Hematopoietic multipotent progenitor cell treated with erythropoietin and hydrocortisone succinate and interleukin-3 and kit ligand, for 6 days (in vitro differentiated cells): ENCODE measurements around the gene IL22RA2.

Experiments used
- DNase-seq: peaks from one replicate; pipeline ENCODE4 v3.0.0-alpha.2; 2015

Gene IL22RA2

DNA sequence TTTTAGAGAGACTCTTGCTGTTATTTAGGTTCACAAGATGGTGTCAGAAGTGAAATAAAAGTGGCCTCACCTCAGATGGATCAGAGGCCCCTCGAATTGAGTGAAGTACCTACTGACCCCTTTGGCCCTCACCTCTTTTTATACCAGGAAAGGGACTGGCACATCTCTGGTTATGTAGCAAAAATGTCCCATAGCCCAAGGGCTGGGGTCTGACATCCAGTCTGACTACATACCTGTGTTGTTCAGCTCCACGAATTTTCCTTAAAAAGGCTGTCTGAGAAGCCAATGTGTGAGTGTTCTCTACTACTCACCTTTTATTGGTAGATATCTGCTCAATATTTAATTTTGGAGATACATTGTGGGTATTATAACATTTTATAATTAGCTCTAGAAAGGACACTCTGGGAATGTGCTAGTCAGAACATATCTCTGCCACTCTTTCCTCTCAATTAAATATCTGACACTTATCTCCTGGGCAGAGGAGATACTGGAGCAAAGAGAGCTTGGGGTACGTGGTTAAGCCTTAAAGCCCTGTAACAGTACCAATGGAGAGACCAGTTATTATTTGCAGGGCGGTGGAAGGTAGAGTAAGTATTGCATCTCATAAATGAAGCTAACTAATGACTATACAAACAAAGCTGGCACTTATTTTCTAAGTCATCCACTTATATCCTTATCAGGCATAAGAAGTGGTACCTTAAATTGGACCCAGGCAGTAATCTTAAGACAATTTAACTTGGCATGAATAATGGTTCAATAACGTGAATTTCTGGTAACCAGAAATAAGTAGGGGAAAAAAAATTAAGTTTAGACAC lies 20.0 kb upstream of the IL22RA2 start:
- no peak for DNase-seq

DNA sequence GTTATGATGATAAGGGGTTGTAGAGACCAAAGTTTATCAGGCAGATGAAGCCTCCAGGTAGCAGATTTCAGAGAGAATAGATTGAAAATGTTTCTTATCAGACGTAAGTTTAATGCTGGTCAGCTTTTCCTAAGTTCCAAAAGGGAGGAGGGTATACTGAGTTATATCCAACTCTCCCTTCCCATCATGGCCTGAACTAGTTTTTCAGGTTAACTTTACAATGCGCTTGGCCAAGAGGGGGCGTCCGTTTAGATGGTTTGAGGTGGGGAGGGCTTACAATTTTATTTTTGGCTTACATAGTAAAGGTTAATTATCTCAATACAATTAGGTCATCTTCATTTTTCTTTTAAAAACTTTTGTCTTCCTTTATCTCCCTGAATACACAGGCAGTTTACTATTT lies 19.4 kb upstream of the IL22RA2 start:
- DNase-seq, result no peak

DNA sequence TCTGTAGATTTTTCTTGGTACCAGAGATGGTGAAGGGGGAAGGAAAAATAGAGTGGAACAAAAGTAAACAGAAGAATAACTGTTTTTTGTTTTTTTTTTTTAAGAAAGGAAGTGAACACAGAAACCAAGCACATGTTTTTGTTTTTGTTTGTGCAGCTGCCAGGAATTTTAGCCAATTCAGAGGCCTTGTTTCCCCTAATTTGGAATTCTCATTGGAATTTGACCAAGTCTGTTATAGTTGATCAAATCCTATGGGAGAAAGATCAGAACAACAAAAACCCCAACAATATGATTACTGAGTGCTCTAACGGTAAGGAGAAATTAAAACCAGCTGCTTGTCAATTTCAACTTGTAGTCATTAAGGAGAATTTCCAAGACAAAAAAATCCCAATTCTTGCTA lies 18.2 kb upstream of the IL22RA2 start:
- DNase-seq, result no peak

DNA sequence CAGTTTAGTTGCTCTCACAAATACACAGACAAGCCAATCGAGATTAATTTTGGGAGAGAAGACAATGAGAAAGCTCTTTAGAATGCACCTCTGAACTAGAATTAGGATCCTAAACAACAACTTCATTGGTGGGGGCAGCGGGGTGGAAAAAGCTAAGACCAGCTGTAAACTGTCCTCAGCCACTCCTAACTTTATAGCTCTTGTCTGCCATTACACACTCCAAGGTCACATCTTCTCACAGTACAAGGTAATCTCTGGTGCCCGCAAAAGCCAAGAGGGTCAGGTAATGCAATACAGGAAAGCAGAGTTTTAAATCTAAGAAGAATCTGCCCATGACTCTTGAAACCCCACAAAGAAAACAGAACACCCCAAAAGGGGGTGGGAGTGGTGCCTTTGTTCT lies 17.8 kb upstream of the IL22RA2 start:
- no peak for DNase-seq

DNA sequence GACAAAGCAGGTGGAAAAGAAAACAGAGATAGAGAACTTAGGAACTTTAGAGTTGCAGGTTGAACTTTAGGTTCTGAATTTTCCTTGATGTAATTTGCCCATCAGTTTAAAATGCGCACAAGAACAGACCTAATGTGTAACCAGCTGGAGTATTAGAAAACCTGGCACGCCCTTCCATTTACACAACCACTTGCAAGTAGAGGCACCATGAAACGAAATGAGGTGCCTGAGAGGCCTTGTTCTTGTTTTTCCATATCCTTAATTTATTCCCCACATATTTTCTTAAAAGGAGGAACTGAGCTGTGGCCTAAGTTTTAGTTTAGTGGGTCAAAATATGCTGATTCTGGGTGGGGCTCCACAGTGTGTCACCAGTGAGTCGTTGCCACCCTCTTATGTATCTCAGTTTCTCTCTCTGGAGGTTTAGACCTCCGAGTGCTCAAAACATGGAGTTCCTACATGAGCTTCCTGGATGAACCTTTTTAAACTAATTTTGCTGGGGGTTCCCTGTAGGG lies 17.2 kb upstream of the IL22RA2 start:
- no peak for DNase-seq

DNA sequence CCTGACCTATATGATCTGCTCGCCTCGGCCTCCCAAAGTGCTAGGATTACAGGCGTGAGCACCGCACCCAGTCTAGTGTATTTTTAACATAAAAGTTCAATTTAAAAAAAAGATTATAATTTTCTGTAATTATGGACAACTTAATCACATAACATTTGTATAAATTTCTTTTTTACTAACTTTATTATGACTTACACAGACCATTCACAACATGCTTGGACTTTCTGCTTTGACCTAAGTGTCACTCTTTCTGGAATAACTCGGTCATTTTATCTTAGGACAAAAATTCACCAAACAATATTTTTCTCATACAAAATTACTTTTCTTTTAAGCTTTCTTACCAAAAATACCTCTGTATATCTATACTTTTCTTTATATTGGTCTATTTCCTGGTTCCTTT lies 15.4 kb upstream of the IL22RA2 start:
- DNase-seq, result peak; percentile 41

DNA sequence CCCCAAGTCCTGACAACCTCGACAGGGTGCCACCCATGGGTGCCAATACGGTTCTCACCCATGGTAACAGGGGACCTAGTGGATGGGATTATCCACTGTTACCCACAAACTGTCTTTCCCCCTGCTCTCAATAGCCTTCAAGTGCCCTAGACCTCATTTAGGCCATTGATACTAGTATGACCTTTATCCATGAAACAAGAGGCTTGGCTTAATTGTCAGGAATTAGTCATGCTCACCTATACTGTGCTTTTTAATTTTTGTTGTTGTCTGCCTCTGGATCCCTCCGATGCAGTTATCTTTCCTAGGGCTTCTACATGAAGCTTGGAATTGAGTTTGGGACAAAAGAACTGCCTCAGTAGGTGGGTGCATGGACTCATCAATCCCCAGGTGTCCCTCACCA lies 11.8 kb upstream of the IL22RA2 start:
- no peak for DNase-seq

DNA sequence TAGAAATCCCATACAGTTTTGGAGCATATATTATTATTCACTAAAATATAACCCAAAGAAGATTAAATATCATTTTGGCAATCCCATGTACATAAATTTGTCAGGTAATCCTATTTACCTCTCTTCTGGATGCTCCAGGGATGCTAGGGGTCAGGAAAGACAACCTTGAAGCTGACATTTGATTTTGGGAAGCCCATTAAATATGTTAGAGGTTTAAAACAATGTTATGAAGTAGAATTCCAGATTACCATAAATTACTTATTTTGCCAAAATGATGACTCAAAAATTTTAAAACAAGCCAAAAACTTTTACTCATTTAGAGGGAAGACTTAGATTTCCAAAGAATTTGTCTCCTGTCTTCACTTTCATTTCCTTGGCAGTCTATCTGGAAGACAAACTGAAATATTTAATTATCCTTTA lies 9.2 kb upstream of the IL22RA2 start:
- no peak for DNase-seq

DNA sequence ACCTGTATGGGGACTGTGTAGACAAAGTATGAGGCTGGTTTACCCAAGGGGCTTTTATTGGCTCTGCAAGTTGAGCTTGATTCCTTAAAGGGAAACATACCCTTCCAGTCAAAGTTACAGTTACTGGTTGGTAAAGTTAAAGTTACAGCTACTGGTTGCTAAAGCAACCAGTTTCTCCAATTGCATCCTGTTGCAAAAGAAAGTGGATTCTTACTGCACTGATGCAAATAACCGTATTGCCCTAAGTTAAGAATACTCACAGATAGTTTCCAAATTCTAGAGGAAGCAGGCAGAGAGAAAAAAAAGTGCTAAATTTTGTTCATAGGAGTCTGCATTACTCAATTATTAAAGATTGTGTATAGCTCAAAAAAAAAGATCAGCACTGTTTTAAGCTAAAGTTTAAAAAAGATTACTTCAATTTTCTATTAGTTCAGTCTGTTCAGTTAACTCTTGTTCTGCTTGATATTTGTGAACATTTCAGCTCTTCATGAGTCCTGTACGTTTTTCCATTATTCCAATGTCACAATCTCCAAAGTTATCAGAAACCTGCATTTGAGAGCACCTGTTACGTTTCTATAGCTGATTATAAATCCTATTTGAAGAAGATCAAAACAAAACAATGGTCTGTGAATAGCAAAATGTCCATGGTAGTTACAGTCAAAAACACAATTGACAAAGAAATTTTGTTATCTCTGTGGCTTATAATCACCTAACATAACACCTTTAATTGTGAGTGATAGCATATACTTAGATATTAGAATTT lies 8.6 kb upstream of the IL22RA2 start:
- DNase-seq, result no peak

DNA sequence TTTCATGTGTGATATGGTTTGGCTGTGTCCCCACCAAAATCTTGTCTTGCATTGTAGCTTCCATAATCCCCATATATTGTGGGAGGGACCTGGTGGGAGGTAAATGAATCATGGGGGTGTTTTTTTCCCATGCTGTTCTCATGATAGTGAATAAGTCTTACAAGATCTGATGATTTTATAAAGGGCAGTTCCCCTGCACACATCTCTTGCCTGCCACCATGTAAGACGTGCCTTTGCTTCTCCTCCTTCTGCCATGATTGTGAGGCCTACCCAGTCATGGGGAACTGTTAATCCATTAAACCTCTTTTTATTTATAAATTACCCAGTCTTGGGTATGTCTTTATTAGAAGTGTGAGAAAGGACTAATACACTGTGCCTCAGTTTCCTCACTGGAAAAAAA lies 4.2 kb upstream of the IL22RA2 start:
- no peak for DNase-seq

DNA sequence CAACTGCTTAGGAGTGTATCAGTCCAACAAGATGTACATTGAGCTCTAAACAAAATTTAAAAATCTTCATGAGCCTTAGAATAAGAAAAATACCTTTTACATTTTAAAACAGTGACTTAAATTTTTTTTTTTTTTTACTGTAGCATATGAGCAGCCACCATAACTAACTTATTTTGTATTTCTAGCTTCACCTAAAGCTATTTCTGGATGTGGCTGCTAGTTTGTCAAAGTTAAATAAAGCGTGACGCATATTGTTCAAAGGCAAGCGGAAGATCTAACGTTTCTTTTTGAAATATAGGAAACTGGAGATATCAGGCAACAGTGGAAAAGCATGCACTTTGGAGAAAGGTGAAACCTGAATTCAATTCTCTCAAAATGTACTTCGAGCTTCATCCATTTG lies 3.3 kb upstream of the IL22RA2 start:
- no peak for DNase-seq

DNA sequence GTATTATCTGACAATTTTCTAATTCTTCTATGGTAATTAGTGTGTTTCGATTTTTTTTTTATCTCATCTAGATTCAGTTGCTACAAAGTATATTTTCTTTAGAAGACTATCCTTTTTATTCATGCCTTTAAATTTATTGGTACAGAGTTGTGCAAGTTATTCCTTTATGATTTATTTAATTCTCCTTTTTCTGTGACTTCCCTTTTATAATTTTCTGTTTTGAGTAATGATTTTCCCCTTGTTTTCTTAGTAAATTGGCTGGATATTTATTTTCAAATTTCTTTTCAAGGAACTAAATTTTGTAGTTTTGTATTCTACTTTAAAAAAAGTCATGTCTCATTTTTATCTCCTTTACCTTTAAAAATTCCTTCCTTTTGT lies 2.4 kb upstream of the IL22RA2 start:
- DNase-seq, result no peak

DNA sequence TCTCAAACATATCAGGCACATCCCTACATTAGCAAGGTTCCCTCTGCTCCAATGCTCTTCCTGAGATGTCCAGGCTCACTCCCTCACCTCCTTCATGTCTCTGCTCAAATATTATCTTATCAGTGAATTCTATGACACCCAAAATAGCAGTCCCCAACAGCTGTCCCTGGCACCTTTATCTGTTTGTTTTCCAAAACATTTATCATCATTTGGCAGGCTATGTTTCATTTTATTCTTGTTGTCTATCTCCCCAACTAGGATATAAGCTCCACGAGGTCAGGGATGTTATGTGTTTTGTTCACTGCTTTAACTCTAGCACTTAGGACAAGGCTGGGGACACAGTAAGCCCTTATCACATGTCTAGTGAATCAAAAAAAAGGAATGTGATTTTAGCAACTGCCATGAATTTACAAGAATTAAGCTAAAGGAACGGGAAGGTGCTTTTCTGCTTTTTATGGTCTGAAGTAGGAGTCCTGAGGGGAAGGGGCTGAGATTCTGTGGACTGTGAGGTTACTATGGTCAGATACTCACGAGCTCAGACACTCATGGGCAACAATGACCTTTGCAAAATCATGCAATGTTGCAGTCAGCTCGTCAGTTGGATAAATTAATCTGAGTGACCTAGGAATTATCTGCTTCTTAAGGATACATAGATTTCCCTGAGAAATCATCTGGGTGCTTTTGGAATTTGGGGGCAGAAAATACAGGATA lies 1.9 kb upstream of the IL22RA2 start:
- no peak for DNase-seq

DNA sequence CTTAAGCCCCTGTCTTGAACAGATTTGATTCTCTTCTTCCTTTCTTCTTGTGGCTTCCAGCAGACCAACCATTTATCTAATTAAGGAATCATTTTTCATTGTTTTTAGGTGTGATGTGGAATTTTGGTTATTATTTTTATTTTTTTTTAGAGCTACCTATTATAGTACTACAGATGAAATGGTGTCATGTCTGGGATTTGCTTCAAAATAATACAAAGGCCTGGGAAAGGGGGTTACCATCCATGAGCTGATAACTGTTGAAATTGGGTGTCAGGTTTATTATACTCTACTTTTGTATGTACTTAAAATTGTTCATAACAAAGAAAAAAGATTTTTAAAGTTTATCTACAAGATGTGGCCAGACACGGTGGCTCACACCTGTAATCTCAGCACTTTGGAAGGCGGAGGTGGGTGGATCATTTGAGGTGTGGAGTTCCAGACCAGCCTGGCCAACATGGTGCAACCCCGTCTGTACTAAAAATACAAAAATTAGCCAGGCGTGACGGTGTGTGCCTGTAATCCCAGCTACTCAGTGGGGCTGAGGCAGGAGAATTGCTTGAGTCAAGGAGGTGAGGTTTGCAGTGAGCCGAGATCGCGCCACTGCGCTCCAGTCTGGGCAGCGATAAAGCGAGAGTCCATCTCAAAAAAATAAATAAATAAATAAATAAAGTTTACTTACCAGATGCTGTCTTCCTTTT lies 561 bp downstream of the IL22RA2 start:
- no peak for DNase-seq

DNA sequence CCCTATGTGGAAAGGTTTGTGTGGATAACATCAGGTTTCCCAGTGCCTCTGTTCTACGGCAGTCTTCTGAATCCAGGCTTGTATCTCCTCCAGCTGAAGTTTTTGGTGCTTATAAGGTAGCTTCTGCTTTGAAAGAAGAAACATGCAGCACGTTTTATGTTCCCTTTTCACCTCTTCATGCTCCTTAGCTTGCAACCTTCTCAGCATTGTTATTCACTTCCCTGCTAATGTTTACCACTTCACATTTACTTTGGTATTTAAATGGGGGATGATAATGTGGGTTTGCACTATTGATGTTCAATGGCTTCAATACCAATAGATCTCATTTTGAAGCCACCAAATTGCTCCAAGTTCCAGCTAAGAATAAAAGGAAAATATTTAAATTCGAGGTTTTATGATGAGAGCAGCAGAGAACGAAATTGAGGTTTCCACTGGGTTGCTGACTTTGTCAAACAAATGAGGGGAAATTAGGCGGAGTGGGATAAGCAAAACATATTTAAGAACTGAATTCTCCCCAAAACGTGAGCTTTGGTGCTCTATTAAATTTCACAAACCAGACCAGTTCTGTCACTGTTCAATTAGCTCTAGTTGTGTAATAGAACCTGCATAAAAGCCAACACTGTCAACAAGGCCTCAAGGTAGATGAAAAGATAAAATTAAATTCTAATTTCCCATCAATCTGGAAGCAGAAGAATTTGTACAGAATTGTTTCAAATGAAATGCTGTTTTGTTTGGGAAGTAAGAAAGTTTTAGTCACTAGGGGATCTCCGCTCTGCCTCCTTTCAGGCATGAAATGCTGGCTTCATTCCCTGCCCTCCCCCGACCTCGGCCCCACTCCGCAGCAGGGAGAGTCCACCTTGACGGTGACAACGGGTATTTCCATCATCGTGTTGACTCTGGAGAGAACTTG lies 1.4 kb downstream of the IL22RA2 start:
- DNase-seq, result no peak

DNA sequence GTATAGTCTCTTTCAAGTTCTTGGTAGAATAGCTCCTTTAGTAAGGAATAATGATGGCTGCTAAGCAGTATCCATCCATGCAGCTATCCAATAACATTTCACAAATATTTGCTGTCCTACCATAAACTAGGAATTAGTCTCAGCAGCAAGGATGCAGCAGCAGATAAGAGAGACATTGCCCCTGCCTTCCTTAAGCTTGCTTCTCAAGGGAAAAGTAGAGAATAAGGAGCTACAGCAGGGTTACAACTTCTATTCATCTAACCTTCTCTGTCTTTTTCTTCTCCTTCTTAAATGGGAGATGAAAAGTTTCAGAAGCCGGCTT lies 2.4 kb downstream of the IL22RA2 start:
- no peak for DNase-seq

DNA sequence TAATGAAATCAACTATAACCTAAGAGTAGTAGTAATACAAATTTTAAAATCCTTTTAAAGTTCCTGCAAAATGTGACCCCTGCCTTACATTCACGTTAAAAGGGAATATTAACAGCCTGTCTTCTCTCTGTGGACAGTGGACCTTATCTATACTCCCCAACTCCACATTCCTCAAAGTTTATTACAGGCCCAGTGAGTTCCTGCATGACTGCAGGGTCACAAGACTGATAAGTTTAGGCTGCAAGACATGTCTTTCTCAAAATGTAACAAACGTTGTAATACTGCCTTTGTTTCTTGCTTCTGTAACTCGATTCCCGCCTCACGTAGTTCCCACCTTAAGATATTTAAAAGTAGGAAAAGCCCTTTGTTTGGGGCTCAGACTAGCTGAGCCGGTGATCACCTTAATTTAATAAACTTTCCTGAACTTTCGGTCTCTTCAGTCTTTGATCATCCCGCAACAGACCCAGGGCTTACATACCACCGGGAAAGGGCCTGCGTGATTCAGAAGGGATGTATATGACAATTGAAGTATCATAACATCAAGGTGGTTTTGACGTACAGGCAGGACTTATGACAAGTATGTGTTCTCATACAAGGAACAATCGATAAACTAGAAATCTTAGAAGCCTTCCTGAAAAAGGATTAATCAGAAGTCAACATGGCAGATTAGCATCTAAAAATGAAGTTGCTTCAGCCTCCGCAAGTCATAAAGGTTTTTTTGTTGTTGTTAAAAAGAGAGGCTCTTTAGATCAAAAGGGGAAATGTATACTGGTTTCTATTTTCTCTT lies 3.0 kb downstream of the IL22RA2 start:
- no peak for DNase-seq

DNA sequence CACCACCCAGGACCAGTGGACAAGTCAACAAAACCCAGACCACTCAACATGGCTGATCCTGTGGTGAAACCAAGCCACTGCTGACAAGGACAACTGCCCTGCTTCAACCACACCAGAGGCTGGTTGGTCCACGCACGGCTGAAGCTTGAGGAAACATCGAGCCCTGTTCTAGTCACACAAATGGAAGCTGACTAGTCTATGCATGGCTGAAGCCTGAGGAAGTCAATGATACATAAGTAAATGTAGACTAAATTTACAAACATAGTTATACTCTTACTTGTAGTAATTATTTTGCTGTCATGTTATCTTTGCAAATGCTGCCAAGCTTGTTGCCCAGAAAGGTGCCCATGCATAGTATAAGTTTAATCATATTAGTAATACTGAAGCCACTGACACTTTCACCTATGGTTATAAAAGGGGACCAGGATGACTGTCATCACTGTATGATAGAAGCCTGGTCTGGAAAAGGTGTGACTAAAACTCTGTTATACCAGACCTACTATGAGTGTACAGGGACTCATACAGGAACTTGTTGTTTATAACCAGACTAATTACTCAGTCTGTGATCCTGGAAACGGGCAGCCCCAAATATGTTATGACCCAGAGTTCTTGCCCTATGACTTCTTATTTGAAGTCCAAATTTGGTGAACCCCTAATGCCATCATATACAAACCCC lies 5.6 kb downstream of the IL22RA2 start:
- no peak for DNase-seq

DNA sequence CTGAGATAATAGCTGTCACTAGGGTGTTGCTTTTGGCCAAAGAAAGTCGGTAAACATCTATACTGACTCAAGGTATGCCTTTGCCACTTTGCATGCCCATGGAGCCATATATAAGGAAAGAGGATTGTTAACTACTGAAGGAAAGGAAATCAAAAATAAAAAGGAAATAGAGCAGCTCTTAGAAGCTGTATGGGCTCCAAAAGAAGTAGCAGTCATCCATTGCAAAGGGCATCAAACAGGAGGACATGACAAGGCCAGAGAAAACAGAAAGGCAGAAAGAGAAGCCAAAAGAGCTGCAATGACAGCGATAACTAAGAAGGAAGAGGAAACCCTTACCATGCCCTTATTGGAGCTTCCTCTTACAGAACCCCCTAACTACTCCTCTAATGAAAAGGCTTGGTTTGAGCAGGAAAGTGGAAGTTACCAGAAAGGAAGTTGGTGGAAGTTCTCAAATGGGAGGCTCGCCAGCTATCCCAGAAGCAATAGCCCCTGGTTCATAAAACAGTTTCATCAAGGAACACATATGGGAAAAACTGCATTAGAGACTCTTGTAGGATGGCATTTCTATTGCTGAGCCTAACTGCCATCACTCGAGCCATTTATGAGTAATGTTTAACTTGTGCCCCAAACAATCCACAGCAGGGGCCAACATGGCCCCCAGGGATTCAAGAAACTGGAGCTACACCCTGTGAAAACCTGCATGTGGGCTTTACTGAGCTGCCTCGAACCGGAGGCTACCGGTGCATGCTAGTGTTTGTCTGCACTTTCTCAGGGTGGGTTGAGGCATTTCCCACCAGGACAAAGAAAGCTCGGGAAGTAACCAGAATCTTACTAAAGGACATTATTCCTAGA lies 7.0 kb downstream of the IL22RA2 start:
- peak; percentile 23 for DNase-seq
